Measurements from ENCODE around the gene SP6. TPM values are rescaled to one million over a fixed set of nuclear protein-coding genes. Genes with fewer than 3 reads are reported as not detected.

Gene SP6
- total RNA-seq, 4 donors from 2014 or later: 0.30 to 1.3 (median 0.71) TPM

DNA sequence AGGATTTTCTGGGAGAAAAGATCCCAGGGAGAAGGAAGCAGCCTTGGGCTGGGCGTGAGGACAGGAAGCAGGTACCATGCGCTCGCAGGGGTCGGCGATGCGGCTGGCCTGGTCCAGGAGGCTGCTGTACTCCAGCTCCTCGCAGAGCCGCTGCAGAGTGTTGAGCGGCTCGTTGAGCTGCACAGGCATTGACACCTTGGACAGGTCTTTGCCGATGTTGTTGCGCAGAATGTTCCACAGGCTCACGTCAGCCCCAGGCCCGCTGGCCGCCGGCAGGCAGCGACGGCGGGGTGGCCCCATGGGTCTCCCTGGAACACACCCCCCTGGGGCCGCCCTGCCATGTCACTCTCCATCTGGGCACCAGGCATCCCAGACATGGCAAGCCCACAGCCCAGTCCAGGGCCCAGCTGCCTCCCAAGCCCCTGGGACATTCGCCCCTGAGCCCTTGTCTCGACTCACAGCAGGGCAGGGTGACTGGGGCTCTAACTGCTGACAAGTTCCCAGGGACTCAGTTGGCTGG, 37.4 kb downstream of the SP6 start:
- TF ChIP-seq, protein P1, sequence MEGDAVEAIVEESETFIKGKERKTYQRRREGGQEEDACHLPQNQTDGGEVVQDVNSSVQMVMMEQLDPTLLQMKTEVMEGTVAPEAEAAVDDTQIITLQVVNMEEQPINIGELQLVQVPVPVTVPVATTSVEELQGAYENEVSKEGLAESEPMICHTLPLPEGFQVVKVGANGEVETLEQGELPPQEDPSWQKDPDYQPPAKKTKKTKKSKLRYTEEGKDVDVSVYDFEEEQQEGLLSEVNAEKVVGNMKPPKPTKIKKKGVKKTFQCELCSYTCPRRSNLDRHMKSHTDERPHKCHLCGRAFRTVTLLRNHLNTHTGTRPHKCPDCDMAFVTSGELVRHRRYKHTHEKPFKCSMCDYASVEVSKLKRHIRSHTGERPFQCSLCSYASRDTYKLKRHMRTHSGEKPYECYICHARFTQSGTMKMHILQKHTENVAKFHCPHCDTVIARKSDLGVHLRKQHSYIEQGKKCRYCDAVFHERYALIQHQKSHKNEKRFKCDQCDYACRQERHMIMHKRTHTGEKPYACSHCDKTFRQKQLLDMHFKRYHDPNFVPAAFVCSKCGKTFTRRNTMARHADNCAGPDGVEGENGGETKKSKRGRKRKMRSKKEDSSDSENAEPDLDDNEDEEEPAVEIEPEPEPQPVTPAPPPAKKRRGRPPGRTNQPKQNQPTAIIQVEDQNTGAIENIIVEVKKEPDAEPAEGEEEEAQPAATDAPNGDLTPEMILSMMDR (IDR thresholded peaks at IDR 0.05): no peak
- TF ChIP-seq POLR2A (IDR thresholded peaks at IDR 0.05) (no peak), EP300 (IDR thresholded peaks at IDR 0.05) (no peak)
- no peak overlapping the region for H3K4me3 ChIP-seq
- H3K36me3 ChIP-seq: peaks cover 0 to 94% (median 32%) of the 10 kb centered on the region in 3 donors
- H3K27me3 ChIP-seq: no peaks in the 10 kb centered on the region
- H3K4me1 ChIP-seq: peaks cover 0 to 18% (median 3%) of the 10 kb centered on the region in 4 donors
- DNase-seq (ENCODE audit: low spot score in 2 of 2): no peak
- H3K9me3 ChIP-seq: no peaks in the 10 kb centered on the region
- no peak overlapping the region for H3K27ac ChIP-seq
- WGBS, 2 donors: 90 to 96% methylated on average over 22 of the region's 22 CpGs

DNA sequence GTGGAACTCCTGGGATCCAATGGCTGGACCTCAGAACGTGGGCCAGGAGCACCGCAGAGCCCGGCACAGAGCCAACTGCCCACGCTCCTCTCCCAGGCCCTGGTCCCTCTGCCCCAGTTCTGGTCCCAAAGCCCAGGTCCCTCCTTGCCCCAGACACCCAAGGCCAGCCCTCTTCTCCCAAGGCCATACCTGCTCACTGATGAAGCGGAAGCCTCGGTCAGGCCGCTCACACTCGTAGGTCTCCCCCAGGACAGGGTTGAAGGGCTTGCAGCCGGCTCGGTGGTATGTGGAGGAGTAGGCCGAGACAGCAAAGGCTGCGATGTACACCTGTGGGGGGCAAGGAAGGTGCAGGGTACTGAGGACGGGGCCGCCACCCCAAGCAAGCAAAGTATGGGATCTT, 37.9 kb downstream of the SP6 start:
- WGBS, 2 donors: 85 to 89% methylated on average over 14 of the region's 14 CpGs
- no peaks in the 10 kb centered on the region for H3K27me3 ChIP-seq
- H3K36me3 ChIP-seq: peaks cover 0 to 94% (median 36%) of the 10 kb centered on the region in 3 donors
- TF ChIP-seq POLR2A (IDR thresholded peaks at IDR 0.05) (no peak), EP300 (IDR thresholded peaks at IDR 0.05) (no peak)
- TF ChIP-seq, protein P1 (IDR thresholded peaks at IDR 0.05): no peak
- H3K9me3 ChIP-seq: no peaks in the 10 kb centered on the region
- peaks cover 0 to 18% (median 3%) of the 10 kb centered on the region in 4 donors for H3K4me1 ChIP-seq
- DNase-seq (ENCODE audit: low spot score in 2 of 2): no peak
- H3K27ac ChIP-seq: no peak overlapping the region
- H3K4me3 ChIP-seq: no peak overlapping the region

DNA sequence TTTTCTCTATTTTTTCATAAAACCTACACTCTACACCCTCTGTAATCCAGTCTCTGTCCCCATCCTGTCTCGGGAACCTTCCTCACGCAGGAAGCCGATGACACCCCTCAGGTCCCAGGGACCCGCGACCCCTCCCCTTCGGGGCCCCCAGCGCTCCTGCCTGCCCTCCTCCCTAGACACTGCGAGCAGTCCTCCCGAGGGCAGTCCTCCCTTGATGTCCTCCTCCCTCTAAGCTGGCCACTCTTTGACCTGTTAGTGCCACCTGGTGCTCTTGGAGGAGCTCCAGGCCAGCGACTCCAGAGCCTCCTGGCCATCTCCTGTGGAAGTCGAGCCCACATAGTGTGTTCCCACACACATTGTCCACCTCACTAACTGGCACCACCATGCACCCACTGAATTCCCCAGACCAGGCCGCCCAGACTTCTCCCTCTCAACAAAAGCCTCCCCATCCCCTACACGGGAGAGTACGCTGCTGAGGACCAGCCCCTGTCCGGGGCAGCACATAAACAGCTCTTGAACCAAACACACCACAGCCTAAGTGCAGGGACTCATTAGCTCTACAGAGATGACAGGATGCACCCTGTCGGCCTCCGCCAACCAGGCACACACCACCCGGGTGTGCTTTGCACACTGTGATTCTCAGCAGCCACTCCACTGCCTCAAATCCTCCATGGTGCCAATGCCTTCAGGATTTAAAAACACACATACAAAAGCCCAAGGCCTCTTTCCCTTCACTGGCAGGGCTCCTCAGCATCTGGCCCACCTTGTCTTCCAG, 38.6 kb downstream of the SP6 start:
- 79 to 81% methylated on average over 18 of the region's 18 CpGs for WGBS, 2 donors
- Histone ChIP-seq H3K36me3 (peaks cover 0 to 94% (median 39%) of the 10 kb centered on the region in 3 donors), H3K27ac (peak overlapping the region in 2 of 4 donors; percentile 36 to 57), H3K9me3 (no peaks in the 10 kb centered on the region), H3K4me1 (peaks cover 0 to 18% (median 3%) of the 10 kb centered on the region in 4 donors), H3K4me3 (no peak overlapping the region), H3K27me3 (no peaks in the 10 kb centered on the region)
- TF ChIP-seq POLR2A (IDR thresholded peaks at IDR 0.05): no peak
- TF ChIP-seq EP300 (IDR thresholded peaks at IDR 0.05): no peak
- TF ChIP-seq, protein P1 (IDR thresholded peaks at IDR 0.05): no peak
- DNase-seq (ENCODE audit: low spot score in 2 of 2): no peak

DNA sequence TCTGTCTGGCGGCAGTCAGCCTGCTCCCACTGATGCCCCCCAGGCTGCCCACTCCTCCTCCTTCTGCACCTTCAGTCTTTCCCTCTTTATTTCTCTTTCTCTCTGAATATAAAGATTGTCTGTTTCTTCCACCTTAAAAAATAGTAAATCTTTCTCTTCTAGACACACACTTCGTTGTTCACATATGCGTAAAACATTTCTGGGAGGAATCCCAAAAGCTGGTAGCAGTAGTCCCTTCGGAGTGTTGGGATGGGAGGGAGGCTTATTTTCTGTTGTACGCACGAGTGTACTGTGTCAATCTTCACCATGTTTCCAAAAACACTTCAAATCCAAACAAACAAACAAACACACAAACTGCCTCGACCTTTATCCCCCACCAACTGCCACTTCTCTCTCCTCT, 39.3 kb downstream of the SP6 start:
- H3K27me3 ChIP-seq: no peaks in the 10 kb centered on the region
- DNase-seq (ENCODE audit: low spot score in 2 of 2): no peak
- H3K36me3 ChIP-seq: peaks cover 0 to 94% (median 38%) of the 10 kb centered on the region in 3 donors
- WGBS, 2 donors: 47 to 51% methylated on average over 7 of the region's 7 CpGs
- H3K4me3 ChIP-seq: no peak overlapping the region
- peak overlapping the region in 2 of 4 donors; percentile 36 to 57 for H3K27ac ChIP-seq
- TF ChIP-seq, protein P1 (IDR thresholded peaks at IDR 0.05): no peak
- TF ChIP-seq POLR2A (IDR thresholded peaks at IDR 0.05) (no peak), EP300 (IDR thresholded peaks at IDR 0.05) (no peak)
- no peaks in the 10 kb centered on the region for H3K9me3 ChIP-seq
- peaks cover 0 to 18% (median 3%) of the 10 kb centered on the region in 4 donors for H3K4me1 ChIP-seq
